ENCODE data around the gene TAAR1. TPM values are rescaled to one million over a fixed set of nuclear protein-coding genes. Genes with fewer than 3 reads are reported as not detected.

Gene TAAR1
- polyA plus RNA-seq, 1 experiment, result not detected

GRCh38 chr6:132698608-132699007, 39.6 kb upstream of the TAAR1 start:
- POLR2A ChIA-PET, result no interaction called here

GRCh38 chr6:132695773-132696172, 36.8 kb upstream of the TAAR1 start:
- no peak for TF ChIP-seq CTCF (IDR thresholded peaks at IDR 0.05; ENCODE audit: low read depth, low read length)
- no peak for DNase-seq (ENCODE audit: low read depth, low spot score)
- Histone ChIP-seq H3K27ac (ENCODE audit: low read depth, low read length) (no peak overlapping the region), H3K4me3 (ENCODE audit: low read depth, low read length) (no peak overlapping the region), H3K27me3 (ENCODE audit: control insufficient read depth, insufficient read depth, low read length) (peaks cover 10% of the 10 kb centered on the region), H3K9me3 (ENCODE audit: control insufficient read depth, insufficient read depth, low read length) (peaks cover 4% of the 10 kb centered on the region; the same call in 1 of the 2 replicates)
- ChIA-PET POLR2A (no interaction called here), CTCF (interaction anchor here (0.8 kb wide), 1 partner anchor 103 kb away, joined by 3 read pairs; the partner anchor contains the start of gene SLC18B1)

More at GRCh38 chr6:132698608-132699007, 39.6 kb upstream of the TAAR1 start:
- Histone ChIP-seq H3K27ac (ENCODE audit: low read depth, low read length) (no peak overlapping the region), H3K9me3 (ENCODE audit: control insufficient read depth, insufficient read depth, low read length) (peaks cover 4% of the 10 kb centered on the region; the same call in 1 of the 2 replicates), H3K4me3 (ENCODE audit: low read depth, low read length) (no peak overlapping the region), H3K27me3 (ENCODE audit: control insufficient read depth, insufficient read depth, low read length) (peaks cover 14% of the 10 kb centered on the region)
- no peak for DNase-seq (ENCODE audit: low read depth, low spot score)
- TF ChIP-seq CTCF (IDR thresholded peaks at IDR 0.05; ENCODE audit: low read depth, low read length), result no peak
- CTCF ChIA-PET, result no interaction called here

GRCh38 chr6:132693478-132693877, 34.5 kb upstream of the TAAR1 start:
- ChIA-PET POLR2A (no interaction called here), CTCF (no interaction called here)
- DNase-seq (ENCODE audit: low read depth, low spot score), result no peak

GRCh38 chr6:132690678-132691077, 31.7 kb upstream of the TAAR1 start:
- DNase-seq (ENCODE audit: low read depth, low spot score), result no peak
- H3K27ac ChIP-seq (ENCODE audit: low read depth, low read length), result no peak overlapping the region
- POLR2A ChIA-PET, result no interaction called here
- H3K4me3 ChIP-seq (ENCODE audit: low read depth, low read length), result no peak overlapping the region
- H3K27me3 ChIP-seq (ENCODE audit: control insufficient read depth, insufficient read depth, low read length), result peaks cover 15% of the 10 kb centered on the region
- H3K9me3 ChIP-seq (ENCODE audit: control insufficient read depth, insufficient read depth, low read length), result no peaks in the 10 kb centered on the region
- TF ChIP-seq CTCF (IDR thresholded peaks at IDR 0.05; ENCODE audit: low read depth, low read length), result no peak
- CTCF ChIA-PET, result interaction anchor here (1.5 kb wide), 1 partner anchor 21 kb away, joined by 3 read pairs; no protein-coding TSS in a partner anchor

More at GRCh38 chr6:132693478-132693877, 34.5 kb upstream of the TAAR1 start:
- H3K9me3 ChIP-seq (ENCODE audit: control insufficient read depth, insufficient read depth, low read length), result peaks cover 4% of the 10 kb centered on the region; the same call in 1 of the 2 replicates
- no peak overlapping the region for H3K27ac ChIP-seq (ENCODE audit: low read depth, low read length)
- no peak for TF ChIP-seq CTCF (IDR thresholded peaks at IDR 0.05; ENCODE audit: low read depth, low read length)
- H3K4me3 ChIP-seq (ENCODE audit: low read depth, low read length), result no peak overlapping the region
- peaks cover 15% of the 10 kb centered on the region for H3K27me3 ChIP-seq (ENCODE audit: control insufficient read depth, insufficient read depth, low read length)

GRCh38 chr6:132687306-132687705, 28.3 kb upstream of the TAAR1 start:
- no peak overlapping the region for H3K4me3 ChIP-seq (ENCODE audit: low read depth, low read length)
- peaks cover 9% of the 10 kb centered on the region for H3K27me3 ChIP-seq (ENCODE audit: control insufficient read depth, insufficient read depth, low read length)
- TF ChIP-seq CTCF (IDR thresholded peaks at IDR 0.05; ENCODE audit: low read depth, low read length), result no peak
- DNase-seq (ENCODE audit: low read depth, low spot score), result no peak
- ChIA-PET CTCF (no interaction called here), POLR2A (no interaction called here)
- H3K27ac ChIP-seq (ENCODE audit: low read depth, low read length), result no peak overlapping the region
- H3K9me3 ChIP-seq (ENCODE audit: control insufficient read depth, insufficient read depth, low read length), result no peaks in the 10 kb centered on the region
